SU-DHL-6 (cell line): ENCODE results near the gene PRDM1.

Experiments used
- H2AFZ ChIP-seq: fragments of 200-600 bp; sonication (generic); 2 replicates; pipeline ENCODE4 v1.6.1; 2014; ENCODE audit warnings: low read depth, mild to moderate bottlenecking, moderate library complexity, mixed read lengths, antibody characterized with exemption, low read length; ENCODE audit not compliant: severe bottlenecking
- H3F3A ChIP-seq: fragments of 200-600 bp; shearing (Covaris generic); 2 replicates; pipeline ENCODE4 v1.6.0; 2016; ENCODE audit warnings: antibody characterized with exemption, mild to moderate bottlenecking; ENCODE audit not compliant: insufficient read depth
- H3K27ac ChIP-seq: fragments of 200-600 bp; sonication (generic); 2 replicates; pipeline ENCODE4 v1.5.1; 2016; ENCODE audit warnings: low read depth, mild to moderate bottlenecking, low read length, moderate library complexity, mixed read lengths
- H3K27me3 ChIP-seq: fragments of 200-600 bp; sonication (generic), shearing (Covaris generic); 2 replicates; pipeline ENCODE4 v1.6.0; 2014; ENCODE audit warnings: mild to moderate bottlenecking, low read length
- H3K36me3 ChIP-seq: fragments of 200-600 bp; sonication (generic); 2 replicates; pipeline ENCODE4 v1.6.1; 2014; ENCODE audit warnings: mild to moderate bottlenecking, low read length, mixed read lengths
- H3K4me2 ChIP-seq: fragments of 300-600, 200-600 bp; shearing (Covaris generic), sonication (generic); 2 replicates; pipeline ENCODE4 v1.6.0; 2014; ENCODE audit warnings: low read length, low read depth, mild to moderate bottlenecking; ENCODE audit not compliant: poor library complexity, severe bottlenecking
- H3K4me3 ChIP-seq: fragments of 200-600 bp; sonication (generic); 2 replicates; pipeline ENCODE4 v1.5.1; 2014; ENCODE audit warnings: antibody characterized with exemption, low read length, mild to moderate bottlenecking, mixed read lengths; ENCODE audit not compliant: insufficient read depth, poor library complexity, severe bottlenecking
- H3K79me2 ChIP-seq: fragments of 200-600 bp; sonication (generic); 2 replicates; pipeline ENCODE4 v1.6.1; 2014; ENCODE audit warnings: mild to moderate bottlenecking, low read length, moderate library complexity; ENCODE audit not compliant: insufficient read depth
- H3K9ac ChIP-seq: fragments of 200-600 bp; sonication (generic); 2 replicates; pipeline ENCODE4 v1.7.0; 2014; ENCODE audit warnings: mild to moderate bottlenecking, low read length
- H3K9me2 ChIP-seq: fragments of 200-600 bp; sonication (generic); replicated peaks from 2 replicates; pipeline ENCODE4 v1.6.1; 2014; ENCODE audit warnings: low read length; ENCODE audit not compliant: insufficient read depth
- H3K9me3 ChIP-seq: fragments of 200-600 bp; sonication (generic); 2 replicates; pipeline ENCODE4 v1.6.1; 2014; ENCODE audit warnings: low read length, mixed read lengths; ENCODE audit not compliant: insufficient read depth
- H4K20me1 ChIP-seq: fragments of 200-600 bp; sonication (generic); 2 replicates; pipeline ENCODE4 v1.6.1; 2014; ENCODE audit warnings: low read depth, mild to moderate bottlenecking, antibody characterized with exemption, low read length, moderate library complexity, mixed read lengths
- CTCF ChIP-seq: fragments of 200-600 bp; sonication (generic); IDR thresholded peaks from one replicate; pipeline ENCODE4 v1.5.1; 2017; ENCODE audit warnings: antibody characterized with exemption, mild to moderate bottlenecking, low read length, moderate library complexity; ENCODE audit not compliant: insufficient read depth, poor library complexity, severe bottlenecking
- EZH2phosphoT487 ChIP-seq: fragments of 200-600 bp; sonication (generic), shearing (Covaris generic); conservative IDR thresholded peaks from 2 replicates; pipeline ENCODE4 v1.6.1; 2018; ENCODE audit warnings: mild to moderate bottlenecking, antibody characterized with exemption, low read length, moderate library complexity, mixed read lengths

PRDM1 gene

DNA sequence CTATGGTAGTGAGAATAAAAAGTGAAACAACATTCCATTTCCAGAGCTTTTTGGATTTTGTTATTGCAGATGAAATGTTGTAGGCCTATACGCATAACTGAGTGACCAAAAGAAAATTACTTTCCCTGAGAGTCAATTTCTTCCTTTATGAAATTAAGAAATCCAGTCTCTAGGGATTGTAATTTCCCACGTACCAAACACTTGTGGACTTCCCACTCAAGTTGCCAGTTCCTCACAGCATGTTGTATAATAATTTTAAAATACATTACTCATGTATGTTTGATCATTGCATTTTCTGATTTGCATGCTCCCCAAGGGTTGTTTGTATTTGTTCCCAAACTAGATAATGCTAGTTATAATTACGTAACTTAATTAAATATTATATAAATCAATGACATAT lies 12.0 kb upstream of the PRDM1 start:
- Histone ChIP-seq H3K9me2 (no peaks in the 10 kb centered on the region), H3K4me2 (no peak overlapping the region), H3F3A (no peaks in the 10 kb centered on the region), H3K4me3 (no peak overlapping the region), H2AFZ (no peak overlapping the region), H3K27ac (no peak overlapping the region), H3K27me3 (no peaks in the 10 kb centered on the region), H3K36me3 (no peaks in the 10 kb centered on the region), H4K20me1 (no peaks in the 10 kb centered on the region), H3K9ac (no peak overlapping the region), H3K79me2 (no peaks in the 10 kb centered on the region), H3K9me3 (no peaks in the 10 kb centered on the region)
- TF ChIP-seq EZH2phosphoT487 (no peak), CTCF (no peak)

GRCh38 chr6:106076139-106076538 lies 10.0 kb upstream of the PRDM1 start:
- Histone ChIP-seq H3K27ac (no peak overlapping the region), H3K4me2 (no peak overlapping the region), H3K9me3 (no peaks in the 10 kb centered on the region), H3K36me3 (no peaks in the 10 kb centered on the region), H3K4me3 (no peak overlapping the region), H3K9ac (no peak overlapping the region), H3K79me2 (no peaks in the 10 kb centered on the region), H3K9me2 (no peaks in the 10 kb centered on the region), H3F3A (no peaks in the 10 kb centered on the region), H2AFZ (no peak overlapping the region), H4K20me1 (no peaks in the 10 kb centered on the region), H3K27me3 (no peaks in the 10 kb centered on the region)
- no peak for TF ChIP-seq CTCF
- no peak for TF ChIP-seq EZH2phosphoT487

GRCh38 chr6:106077170-106077569 lies 9.0 kb upstream of the PRDM1 start:
- Histone ChIP-seq H3K9me2 (no peaks in the 10 kb centered on the region), H2AFZ (no peak overlapping the region), H3K36me3 (no peaks in the 10 kb centered on the region), H3K79me2 (no peaks in the 10 kb centered on the region), H3K9me3 (no peaks in the 10 kb centered on the region), H3K4me3 (no peak overlapping the region), H3K9ac (no peak overlapping the region), H3K27me3 (no peaks in the 10 kb centered on the region), H4K20me1 (no peaks in the 10 kb centered on the region), H3K27ac (no peak overlapping the region), H3F3A (no peaks in the 10 kb centered on the region), H3K4me2 (no peak overlapping the region)
- TF ChIP-seq EZH2phosphoT487 (no peak), CTCF (no peak)

DNA sequence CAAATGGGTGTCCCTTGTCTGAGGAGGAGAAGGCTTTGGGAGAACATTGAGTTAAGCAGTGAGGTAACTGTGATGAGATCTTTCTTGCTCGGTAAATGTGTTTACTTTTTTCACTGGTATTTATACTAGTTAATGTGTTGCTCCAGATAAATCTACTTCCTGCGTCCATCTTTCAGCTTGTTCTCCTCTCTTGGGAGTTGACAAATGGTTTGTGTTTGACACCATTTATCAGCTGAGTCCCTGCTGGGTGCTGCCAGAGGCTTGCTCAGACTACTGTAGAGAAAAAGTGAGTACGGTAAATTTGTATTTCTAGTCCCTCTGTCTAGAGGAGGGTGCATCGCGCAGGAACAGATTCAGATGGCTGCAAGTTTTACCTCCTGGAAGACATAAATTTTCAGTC lies 8.3 kb upstream of the PRDM1 start:
- no peak for TF ChIP-seq CTCF
- TF ChIP-seq EZH2phosphoT487, result no peak
- Histone ChIP-seq H3K79me2 (no peaks in the 10 kb centered on the region), H2AFZ (no peak overlapping the region), H3K9ac (no peak overlapping the region), H4K20me1 (no peaks in the 10 kb centered on the region), H3K9me3 (no peaks in the 10 kb centered on the region), H3F3A (no peaks in the 10 kb centered on the region), H3K4me2 (no peak overlapping the region), H3K27me3 (no peaks in the 10 kb centered on the region), H3K4me3 (no peak overlapping the region), H3K27ac (no peak overlapping the region), H3K36me3 (no peaks in the 10 kb centered on the region), H3K9me2 (no peaks in the 10 kb centered on the region)
